Upper lobe of right lung (tissue), 1 donor: ENCODE measurements around the gene DYRK1A. TPM values are rescaled to one million over a fixed set of nuclear protein-coding genes. Genes with fewer than 3 reads are reported as not detected.

Experiments used
- ATAC-seq: fragments of 200-7000 bp; cut with Tn5 transposase; one replicate; pipeline ENCODE4 v1.9.1; 2020; ENCODE audit warnings: mild to moderate bottlenecking, moderate library complexity
- DNase-seq: peaks from one replicate; pipeline ENCODE4 v3.0.0-alpha.2; 2020
- H3K27ac ChIP-seq: fragments of 200-600 bp; one replicate; pipeline ENCODE4 v1.8.0; 2022
- H3K27me3 ChIP-seq: fragments of 200-600 bp; one replicate; pipeline ENCODE4 v1.8.0; 2022; ENCODE audit warnings: mild to moderate bottlenecking
- H3K36me3 ChIP-seq: fragments of 200-600 bp; one replicate; pipeline ENCODE4 v1.8.0; 2022
- H3K4me1 ChIP-seq: fragments of 200-600 bp; one replicate; pipeline ENCODE4 v1.8.0; 2022
- H3K4me3 ChIP-seq: fragments of 200-600 bp; one replicate; pipeline ENCODE4 v1.8.0; 2022; ENCODE audit warnings: mild to moderate bottlenecking
- H3K9me3 ChIP-seq: fragments of 200-600 bp; one replicate; pipeline ENCODE4 v1.8.0; 2022
- CTCF ChIP-seq: fragments of 200-600 bp; IDR thresholded peaks from one replicate; pipeline ENCODE4 v1.8.0; 2022; ENCODE audit warnings: antibody characterized with exemption
- intact Hi-C: fragments of 100-400 bp; cut with DNase I; formaldehyde crosslinking; loops from one replicate; pipeline ENCODE4 v1.11.0; 2022
- total RNA-seq: library from RNA; stranded (reverse); fragmentation: NEBNext Ultra II Directional; extraction: Animal tissue kit (Norgen Biotek cat#: 25700); gene quantifications from one replicate; pipeline ENCODE4 v1.2.1, GENCODE V29; 2021
- donor health status: DM: no; HTN: yes; CAD: no; lungs with severe emphysema.

Gene DYRK1A
- total RNA-seq, 1 donor from 2014 or later = 70.9 TPM

DNA sequence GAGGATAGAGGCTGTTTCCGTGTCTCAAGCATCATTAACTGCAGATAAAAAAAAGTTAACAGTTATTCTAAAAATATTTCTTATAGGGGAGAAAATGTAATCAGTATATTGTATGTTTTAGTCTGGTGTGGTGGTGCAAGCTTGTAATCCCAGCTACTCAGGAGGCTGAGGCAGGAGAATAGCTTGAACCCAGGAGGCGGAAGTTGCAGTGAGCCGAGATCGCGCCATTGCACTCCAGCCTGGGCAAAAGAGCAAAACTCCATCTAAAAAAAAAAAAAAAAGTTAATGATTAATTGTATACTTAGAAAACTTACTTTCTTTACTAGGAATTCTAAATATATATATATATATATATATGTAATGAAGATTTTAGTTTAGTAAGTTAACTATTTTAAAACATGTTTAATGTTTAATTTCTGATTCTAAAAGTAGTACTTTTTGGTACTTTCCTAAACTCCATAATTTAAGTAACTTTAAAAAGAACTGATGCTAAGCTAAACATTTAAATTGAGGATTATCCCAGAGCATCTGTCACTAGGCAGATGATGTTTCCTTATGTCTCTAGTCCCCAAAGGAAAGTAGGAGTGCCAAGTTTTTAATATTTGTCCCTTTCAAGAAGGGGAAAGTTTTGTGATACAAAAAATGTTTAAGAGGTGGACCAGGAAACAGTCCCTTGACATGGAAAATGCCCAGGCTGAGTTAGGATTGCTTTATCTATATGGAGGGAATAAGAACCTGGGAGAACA lies 66.3 kb downstream of the DYRK1A start:
- no peak overlapping the region for H3K27ac ChIP-seq
- TF ChIP-seq CTCF = no peak
- DNase-seq = no peak
- no peak for ATAC-seq
- no peaks in the 10 kb centered on the region for H3K27me3 ChIP-seq
- intact Hi-C loops = no loop called here
- no peak overlapping the region for H3K4me3 ChIP-seq
- no peaks in the 10 kb centered on the region for H3K9me3 ChIP-seq
- H3K4me1 ChIP-seq = no peaks in the 10 kb centered on the region
- H3K36me3 ChIP-seq = peaks cover 8% of the 10 kb centered on the region

DNA sequence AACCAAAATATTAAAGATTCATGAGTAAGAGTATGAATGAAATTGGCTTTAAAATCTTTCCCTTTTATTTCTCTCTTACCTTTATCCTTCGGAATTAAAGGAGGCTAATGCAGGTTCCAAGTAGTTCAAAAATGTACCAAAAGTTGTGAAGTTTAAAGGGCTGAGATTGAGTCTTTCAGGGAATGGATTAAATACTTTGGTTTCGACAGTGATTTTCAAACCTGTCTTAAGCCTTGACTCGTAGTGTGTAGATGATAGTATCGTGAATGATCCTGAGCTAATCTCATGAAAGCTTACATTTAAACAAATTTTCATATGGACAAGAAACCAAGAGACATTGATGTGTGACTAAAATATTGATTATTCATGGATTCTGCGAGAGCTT lies 66.9 kb downstream of the DYRK1A start:
- no peaks in the 10 kb centered on the region for H3K4me1 ChIP-seq
- H3K4me3 ChIP-seq = no peak overlapping the region
- intact Hi-C loops = no loop called here
- no peak for ATAC-seq
- DNase-seq = no peak
- H3K36me3 ChIP-seq = peaks cover 8% of the 10 kb centered on the region
- H3K9me3 ChIP-seq = no peaks in the 10 kb centered on the region
- H3K27me3 ChIP-seq = no peaks in the 10 kb centered on the region
- no peak overlapping the region for H3K27ac ChIP-seq
- TF ChIP-seq CTCF = no peak

- TF ChIP-seq CTCF = no peak
- DNase-seq = no peak
- peaks cover 7% of the 10 kb centered on the region for H3K36me3 ChIP-seq
- no peaks in the 10 kb centered on the region for H3K4me1 ChIP-seq
- peak; percentile 99 for ATAC-seq
- H3K27ac ChIP-seq = no peak overlapping the region
- no peak overlapping the region for H3K4me3 ChIP-seq
- H3K9me3 ChIP-seq = no peaks in the 10 kb centered on the region
- intact Hi-C loops = no loop called here
- no peaks in the 10 kb centered on the region for H3K27me3 ChIP-seq
These were observed 68.5 kb downstream of the DYRK1A start for GRCh38 chr21:37435120-37435519.

DNA sequence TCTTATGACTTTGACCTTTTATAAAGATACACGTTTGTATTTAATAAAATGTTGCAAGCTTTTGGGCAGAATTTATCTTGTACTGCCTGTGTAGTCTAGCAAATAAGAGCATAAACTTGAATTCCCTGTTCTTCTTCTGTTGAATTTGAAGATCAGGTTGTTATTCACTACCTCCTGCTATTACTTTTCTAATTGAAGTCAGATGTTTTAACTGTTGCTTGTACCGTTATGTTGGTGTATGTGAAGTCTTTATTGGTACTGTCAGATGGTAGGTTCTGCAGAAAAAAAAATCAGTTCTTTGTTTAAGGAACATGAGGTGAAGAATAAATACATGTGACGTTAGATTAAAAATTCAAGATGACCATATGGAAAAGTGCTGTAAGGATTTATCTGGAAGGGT lies 69.1 kb downstream of the DYRK1A start:
- H3K36me3 ChIP-seq = peaks cover 1% of the 10 kb centered on the region
- H3K9me3 ChIP-seq = no peaks in the 10 kb centered on the region
- H3K27me3 ChIP-seq = no peaks in the 10 kb centered on the region
- intact Hi-C loops = no loop called here
- no peak for DNase-seq
- H3K4me1 ChIP-seq = no peaks in the 10 kb centered on the region
- no peak for ATAC-seq
- no peak overlapping the region for H3K4me3 ChIP-seq
- no peak for TF ChIP-seq CTCF
- H3K27ac ChIP-seq = no peak overlapping the region

DNA sequence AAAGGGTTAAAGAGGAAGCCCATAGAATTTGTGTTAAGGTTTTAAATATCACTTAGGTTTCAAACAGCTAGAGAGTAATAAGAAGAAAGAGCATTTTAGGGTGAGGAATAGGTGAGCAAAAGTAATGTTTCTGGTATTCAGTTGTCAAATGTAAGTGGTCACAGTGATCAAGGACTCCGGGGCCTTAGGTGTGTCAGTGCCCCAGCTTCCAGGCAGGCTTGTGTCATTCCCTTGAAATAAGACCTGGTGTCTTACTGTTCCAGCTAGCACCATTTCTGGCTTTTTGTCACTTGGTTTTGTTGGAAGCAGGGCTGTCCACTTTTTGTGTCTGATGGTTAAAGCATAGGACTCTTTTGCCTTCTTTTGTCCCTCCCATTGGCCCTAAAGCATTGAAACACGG lies 69.6 kb downstream of the DYRK1A start:
- ATAC-seq = no peak
- Histone ChIP-seq H3K4me3 (no peak overlapping the region), H3K27ac (no peak overlapping the region)

More for the DNA sequence above, 69.6 kb downstream of the DYRK1A start:
- Histone ChIP-seq H3K4me1 (no peaks in the 10 kb centered on the region), H3K36me3 (no peaks in the 10 kb centered on the region), H3K27me3 (no peaks in the 10 kb centered on the region), H3K9me3 (no peaks in the 10 kb centered on the region)
- intact Hi-C loops = no loop called here
- TF ChIP-seq CTCF = no peak
- no peak for DNase-seq
